Skeletal muscle cell (primary cell): ENCODE data around the gene CYP1A1.
"Not testable (repeated sequence)": the region's sequence is repeated elsewhere in the genome, so short reads cannot be mapped to it uniquely, and the experiment has no call there.

Experiments
- DNase-seq: peaks from one replicate; pipeline ENCODE4 v3.0.0-alpha.2; 2010; ENCODE audit warnings: low read depth
- H3K4me3 ChIP-seq: 2 replicates; pipeline ENCODE4 v1.5.1; 2011; ENCODE audit warnings: low read depth, mild to moderate bottlenecking, control low read depth, low read length, moderate library complexity

The CYP1A1 gene

GRCh38 chr15:74746389-74746788, 21.1 kb upstream of the CYP1A1 start:
- no peak for DNase-seq
- no peak overlapping the region for H3K4me3 ChIP-seq

GRCh38 chr15:74742422-74742821, 17.1 kb upstream of the CYP1A1 start:
- no peak overlapping the region for H3K4me3 ChIP-seq
- no peak for DNase-seq

DNA sequence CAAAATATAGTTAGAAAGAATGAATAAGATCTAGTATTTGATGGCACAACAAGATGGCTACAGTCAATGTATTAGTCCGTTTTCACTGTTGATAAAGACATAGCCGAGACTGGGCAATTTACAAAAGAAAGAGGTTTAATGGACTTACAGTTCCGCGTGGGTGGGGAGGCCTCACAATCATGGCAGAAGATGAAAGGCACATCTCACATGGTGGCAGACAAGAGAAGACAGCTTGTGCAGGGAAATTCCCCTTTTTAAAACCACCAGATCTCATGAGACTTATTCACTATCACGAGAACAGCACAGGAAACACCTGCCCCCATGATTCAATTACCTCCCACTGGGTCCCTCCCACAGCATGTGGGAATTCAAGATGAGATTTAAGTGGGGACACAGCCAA, 12.9 kb upstream of the CYP1A1 start:
- DNase-seq, H3K4me3 ChIP-seq: not testable (repeated sequence)

DNA sequence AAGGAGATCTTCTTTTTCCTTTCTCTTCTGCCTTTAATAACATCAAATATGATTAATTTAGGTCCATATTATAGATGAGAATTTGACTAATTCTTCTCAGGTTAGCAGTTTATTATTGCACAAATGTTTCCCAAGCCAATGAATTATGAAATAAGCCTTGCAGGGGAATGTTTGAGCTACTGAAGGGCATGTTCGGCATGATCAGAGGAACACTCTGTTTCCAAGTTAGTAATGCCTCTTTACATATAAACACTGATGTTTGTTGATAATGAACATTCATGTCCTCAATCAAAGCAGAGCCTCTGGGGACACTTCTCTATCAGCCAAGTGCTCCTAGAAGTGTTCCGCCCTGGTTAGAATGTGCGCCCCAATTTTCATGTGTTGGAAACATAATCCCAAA, 10.0 kb upstream of the CYP1A1 start:
- no peak overlapping the region for H3K4me3 ChIP-seq
- no peak for DNase-seq

DNA sequence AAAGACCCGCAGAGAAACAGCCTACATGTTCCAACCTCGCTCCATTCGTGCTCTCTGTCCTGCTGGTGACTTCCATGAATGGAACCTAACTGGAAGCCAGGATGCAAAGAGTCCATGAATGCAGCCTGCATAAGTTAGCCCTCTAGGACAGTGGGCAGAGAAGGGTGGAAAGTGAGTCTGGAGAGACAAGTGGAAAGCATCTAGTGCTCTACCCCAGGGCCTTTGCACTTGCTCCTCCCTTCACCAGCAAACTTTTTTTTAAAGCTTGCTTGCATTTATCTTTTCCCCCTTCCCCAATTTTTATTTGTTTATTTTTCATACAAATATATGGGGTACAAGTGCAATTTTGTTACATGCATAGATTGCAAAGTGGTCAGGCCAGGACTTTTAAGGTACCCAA, 7.9 kb upstream of the CYP1A1 start:
- no peak for DNase-seq

GRCh38 chr15:74732846-74733245, 7.5 kb upstream of the CYP1A1 start:
- DNase-seq = no peak
- H3K4me3 ChIP-seq = no peak overlapping the region

More for the DNA sequence above, 7.9 kb upstream of the CYP1A1 start:
- H3K4me3 ChIP-seq = no peak overlapping the region

GRCh38 chr15:74730619-74731316, 5.4 kb upstream of the CYP1A1 start:
- H3K4me3 ChIP-seq = no peak overlapping the region
- no peak for DNase-seq

- not testable (repeated sequence) for H3K4me3 ChIP-seq, DNase-seq
Observed at GRCh38 chr15:74729372-74729771, 4.0 kb upstream of the CYP1A1 start.

GRCh38 chr15:74728699-74729098, 3.4 kb upstream of the CYP1A1 start:
- DNase-seq, H3K4me3 ChIP-seq: not testable (repeated sequence)

GRCh38 chr15:74727727-74728126, 2.4 kb upstream of the CYP1A1 start:
- H3K4me3 ChIP-seq = no peak overlapping the region
- DNase-seq = no peak

- no peak for DNase-seq
- peak overlapping the region; percentile 49 for H3K4me3 ChIP-seq
Observed at GRCh38 chr15:74726774-74727164, 1.4 kb upstream of the CYP1A1 start.

- no peak for DNase-seq
- peak overlapping the region; percentile 49 for H3K4me3 ChIP-seq
Observed at GRCh38 chr15:74725845-74726773, 781 bp upstream of the CYP1A1 start.

- no peak for DNase-seq
Observed at GRCh38 chr15:74724570-74725224, 631 bp downstream of the CYP1A1 start.

DNA sequence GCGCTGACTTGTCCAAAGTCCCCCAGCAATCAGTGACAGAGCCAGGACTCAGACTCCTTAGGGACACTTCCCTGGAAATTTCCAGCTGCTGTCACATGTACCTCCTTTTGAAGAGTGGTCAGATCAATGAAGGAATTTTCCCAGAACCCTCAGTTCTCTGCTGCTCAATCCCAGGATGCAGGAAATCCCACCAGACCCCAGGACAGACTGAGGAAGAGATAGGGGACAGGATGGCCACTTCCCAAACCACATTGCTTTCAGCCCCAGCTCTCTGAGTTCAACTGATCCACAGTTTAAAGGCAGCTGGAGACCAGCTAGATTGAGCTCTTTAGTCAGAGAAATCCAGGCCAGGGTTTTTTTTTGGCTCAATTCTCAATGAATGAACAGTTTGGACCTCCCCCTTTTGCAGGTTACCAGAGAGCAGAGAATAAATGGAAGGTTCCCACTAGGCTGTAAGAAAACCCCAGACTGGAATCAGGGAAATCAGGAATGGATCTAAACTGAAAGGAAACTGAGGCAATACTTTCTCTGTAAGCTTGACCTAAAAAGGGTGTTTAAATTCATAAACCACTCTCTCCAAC, 1.5 kb downstream of the CYP1A1 start:
- H3K4me3 ChIP-seq = no peak overlapping the region
- peak; percentile 7 for DNase-seq

More at GRCh38 chr15:74724570-74725224, 631 bp downstream of the CYP1A1 start:
- H3K4me3 ChIP-seq = no peak overlapping the region

GRCh38 chr15:74723187-74723586, 2.1 kb downstream of the CYP1A1 start:
- DNase-seq = no peak
- no peak overlapping the region for H3K4me3 ChIP-seq

DNA sequence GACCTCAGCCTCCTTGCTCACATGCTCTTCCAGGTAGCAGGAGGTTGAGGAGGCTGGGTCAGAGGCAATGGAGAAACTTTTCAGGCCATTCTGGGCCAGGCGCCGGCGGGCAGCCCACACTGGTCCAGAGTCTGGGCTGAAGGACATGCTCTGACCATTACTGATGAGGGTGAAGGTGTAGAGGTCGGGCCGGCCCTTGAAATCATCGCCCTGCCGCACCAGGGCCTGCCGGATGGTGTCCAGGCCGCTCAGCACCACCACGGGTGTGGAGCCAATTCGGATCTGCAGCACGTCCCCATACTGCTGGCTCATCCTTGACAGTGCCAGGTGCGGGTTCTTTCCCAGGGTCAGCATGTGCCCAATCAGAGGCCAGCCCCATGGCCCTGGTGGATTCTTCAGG, 2.7 kb downstream of the CYP1A1 start:
- DNase-seq = no peak
- H3K4me3 ChIP-seq = no peak overlapping the region

DNA sequence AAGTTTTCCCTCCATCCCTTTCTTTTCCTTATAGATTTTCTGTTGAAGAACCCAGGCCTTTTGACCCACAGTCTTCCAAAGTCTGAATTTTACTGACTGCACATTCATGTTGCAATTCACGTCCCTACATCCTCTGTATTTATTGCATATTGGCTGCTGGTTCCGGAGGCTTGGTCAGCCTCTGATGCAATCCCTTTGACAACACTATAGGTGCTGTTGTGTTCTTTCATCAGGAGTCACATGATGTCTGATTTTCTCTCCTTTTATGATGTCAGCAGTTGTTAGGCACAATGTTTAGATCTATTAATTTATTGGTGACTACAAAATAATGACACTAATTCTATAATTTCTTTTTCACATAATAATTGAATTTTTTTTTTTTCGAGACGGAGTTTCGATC, 8.7 kb downstream of the CYP1A1 start:
- H3K4me3 ChIP-seq = no peak overlapping the region
- no peak for DNase-seq

DNA sequence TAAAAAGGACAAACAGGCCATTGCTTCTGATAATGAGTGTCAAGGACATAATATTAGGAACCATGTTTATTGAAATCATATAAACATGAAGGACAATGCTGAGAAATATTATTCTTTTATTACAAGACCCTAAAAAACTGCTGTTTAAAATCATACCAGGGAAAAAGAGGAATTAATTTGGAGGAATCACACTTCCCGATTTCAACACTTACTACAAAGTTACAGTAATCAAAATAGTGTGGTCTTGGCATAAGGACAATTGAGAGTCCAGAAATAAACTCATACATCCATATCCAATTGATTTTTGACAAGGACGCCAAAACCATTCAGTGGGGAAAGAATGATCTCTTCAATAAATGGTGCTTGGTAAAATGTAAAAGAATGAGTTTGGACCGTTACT, 13.0 kb downstream of the CYP1A1 start:
- H3K4me3 ChIP-seq = no peak overlapping the region
- no peak for DNase-seq

GRCh38 chr15:74710319-74711094, 14.8 kb downstream of the CYP1A1 start:
- DNase-seq = no peak
- no peak overlapping the region for H3K4me3 ChIP-seq
